K562 (cell line): ENCODE measurements around the gene AGPAT3. TPM values are rescaled to one million over a fixed set of nuclear protein-coding genes. Genes with fewer than 3 reads are reported as not detected.
A peak's percentile ranks its signal among the peaks of the same experiment; 100 is the strongest.

Experiments
- ATF2 ChIP-seq: sonication (generic); formaldehyde crosslinking; IDR thresholded peaks from 2 replicates; pipeline ENCODE4 v1.8.1; 2022; ENCODE audit warnings: missing genetic modification reagents
- CBX2 ChIP-seq: fragments of 200-600 bp; sonication (generic); IDR thresholded peaks from one replicate; pipeline ENCODE4 v1.6.1; 2012; ENCODE audit warnings: mild to moderate bottlenecking, low read length, inconsistent platforms; ENCODE audit not compliant: insufficient read depth, poor library complexity, severe bottlenecking
- CC2D1A ChIP-seq: fragments of 450-650 bp; IDR thresholded peaks from 2 replicates; pipeline ENCODE4 v1.6.1; 2017; ENCODE audit warnings: mild to moderate bottlenecking
- EP300 ChIP-seq: IDR thresholded peaks from 2 replicates; pipeline ENCODE4 v1.6.1; 2012; ENCODE audit warnings: low read length, improper control_type of control experiment
- ESRRA ChIP-seq: fragments of 450-650 bp; IDR thresholded peaks from 2 replicates; pipeline ENCODE4 v1.6.1; 2014; ENCODE audit warnings: low read depth, mild to moderate bottlenecking, moderate library complexity, borderline replicate concordance
- FOXO4 ChIP-seq: fragments of 450-650 bp; formaldehyde crosslinking; IDR thresholded peaks from 2 replicates; pipeline ENCODE4 v1.4.0; 2020; ENCODE audit warnings: mild to moderate bottlenecking, moderate library complexity
- IRF9 ChIP-seq: fragments of 450-650 bp; IDR thresholded peaks from 2 replicates; pipeline ENCODE4 v1.6.1; 2016; ENCODE audit warnings: missing biosample characterization, missing genetic modification characterization
- MTF1 ChIP-seq: fragments of 250-450 bp; sonication (Bioruptor Pico); IDR thresholded peaks from 2 replicates; pipeline ENCODE4 v1.9.0; 2021; ENCODE audit warnings: moderate library complexity, mild to moderate bottlenecking, inconsistent platforms, borderline replicate concordance
- NFRKB ChIP-seq: fragments of 450-650 bp; IDR thresholded peaks from 2 replicates; pipeline ENCODE4 v1.6.1; 2016; ENCODE audit warnings: low read depth
- PRPF4 ChIP-seq: fragments of 200-400 bp; formaldehyde crosslinking; IDR thresholded peaks from one replicate; pipeline ENCODE4 v1.6.1; 2017; ENCODE audit warnings: low read length, low read depth, mild to moderate bottlenecking; ENCODE audit not compliant: insufficient read depth, poor library complexity, severe bottlenecking
- PTTG1 ChIP-seq: fragments of 450-650 bp; IDR thresholded peaks from 2 replicates; pipeline ENCODE4 v1.6.1; 2016; ENCODE audit warnings: low read depth, mild to moderate bottlenecking, missing genetic modification characterization, missing compliant biosample characterization
- SAP30 ChIP-seq: fragments of 200-600 bp; sonication (generic); IDR thresholded peaks from 2 replicates; pipeline ENCODE4 v1.6.1; 2012; ENCODE audit warnings: borderline replicate concordance, low read depth, mild to moderate bottlenecking, moderate library complexity, low read length, control low read depth, inconsistent platforms; ENCODE audit not compliant: insufficient read depth, poor library complexity, severe bottlenecking
- STAG1 ChIP-seq: sonication (generic); formaldehyde crosslinking; IDR thresholded peaks from 2 replicates; pipeline ENCODE4 v1.5.0; 2020; ENCODE audit warnings: missing genetic modification reagents, borderline replicate concordance
- TAL1 ChIP-seq: fragments of 450-650 bp; IDR thresholded peaks from 2 replicates; pipeline ENCODE4 v1.6.1; 2016; ENCODE audit warnings: mild to moderate bottlenecking
- TARDBP ChIP-seq: fragments of 450-650 bp; IDR thresholded peaks from 2 replicates; pipeline ENCODE4 v1.6.1; 2016
- TGIF2 ChIP-seq: sonication (generic); formaldehyde crosslinking; IDR thresholded peaks from 2 replicates; pipeline ENCODE4 v1.8.1; 2022; ENCODE audit warnings: mild to moderate bottlenecking, missing genetic modification reagents, moderate library complexity
- THAP7 ChIP-seq: fragments of 250-450 bp; sonication (Bioruptor Pico); IDR thresholded peaks from 2 replicates; pipeline ENCODE4 v1.5.0; 2021
- VEZF1 ChIP-seq: fragments of 200-800 bp; sonication (Bioruptor generic); IDR thresholded peaks from 2 replicates; pipeline ENCODE4 v1.6.1; 2017; ENCODE audit warnings: missing genetic modification characterization, missing compliant biosample characterization
- XRCC5 ChIP-seq: fragments of 200-400 bp; formaldehyde crosslinking; IDR thresholded peaks from 2 replicates; pipeline ENCODE4 v1.6.1; 2017; ENCODE audit warnings: low read depth, mild to moderate bottlenecking, low read length
- ZNF134 ChIP-seq: fragments of 250-450 bp; sonication (Bioruptor Pico); conservative IDR thresholded peaks from 2 replicates; pipeline ENCODE4 v1.4.0; 2020
- ZNF232 ChIP-seq: sonication (generic); formaldehyde crosslinking; IDR thresholded peaks from 2 replicates; pipeline ENCODE4 v1.8.0; 2022; ENCODE audit warnings: mild to moderate bottlenecking, missing genetic modification reagents
- ZNF75A ChIP-seq: fragments of 450-650 bp; formaldehyde crosslinking; IDR thresholded peaks from 2 replicates; pipeline ENCODE4 v1.4.0; 2020; ENCODE audit warnings: mild to moderate bottlenecking
- polyA plus RNA-seq, 8 experiments: library from polyadenylated mRNA; depleted of rRNA in 4 of 8; stranded (reverse) in 5 of 8; unstranded in 3 of 8; fragments of >200 nt; fragmentation: Nextera tagmentation in 2 of 8; fragmentation: Illumina TruSeq in 1 of 8; extraction: Ambion mirVana in 2 of 8; extraction: Trizol in 1 of 8; gene quantifications; 2 replicates each; pipeline versions ENCODE4 v1.2.1 to v1.2.3, GENCODE V29; 2011 to 2014; ENCODE audit warnings: inconsistent platforms in 1 of 8, missing spikeins in 1 of 8
- total RNA-seq, 7 experiments: library from RNA; depleted of rRNA in 6 of 7; stranded (reverse); fragments of >200 nt in 6 of 7; fragmentation: Illumina TruSeq in 2 of 7; extraction: Trizol in 2 of 7; gene quantifications; 2 replicates each; pipeline versions ENCODE4 v1.2.1 to v1.2.3, GENCODE V29; 2011 to 2021; ENCODE audit warnings: low replicate concordance in 1 of 7

AGPAT3 gene
- total and polyA plus RNA-seq, 9 of the 15 experiments (the other 6 are each of a cell fraction or from before 2014, with no cell fraction given), result 1.5 to 88.4 (median 35.7) TPM

- TF ChIP-seq EP300 (peak; percentile 4; the same call in 1 of the 2 replicates), PTTG1 (tag) (no peak), STAG1 (CRISPR knock-in tag) (0 out of 2 replicates have a peak, but pooled peaks have one; percentile 18), THAP7 (CRISPR knock-in tag) (no peak), MTF1 (no peak), CC2D1A (no peak), ATF2 (CRISPR knock-in tag) (no peak), TAL1 (no peak), NFRKB (no peak), PRPF4 (no peak), IRF9 (tag) (no peak), SAP30 (peak; percentile 57), VEZF1 (CRISPR knock-in tag) (peak; percentile 60), ZNF75A (0 out of 2 replicates have a peak, but pooled peaks have one; percentile 17), XRCC5 (0 out of 2 replicates have a peak, but pooled peaks have one; percentile 16), CBX2 (no peak), ZNF232 (CRISPR knock-in tag) (no peak), FOXO4 (no peak), ZNF134 (CRISPR knock-in tag) (no peak), TGIF2 (CRISPR knock-in tag) (no peak), TARDBP (peak; percentile 90), ESRRA (peak; percentile 71)
Observed at GRCh38 chr21:44011579-44012473, 146.8 kb downstream of the AGPAT3 start, which contains the start of gene TRAPPC10 (continued).
